Subcutaneous adipose tissue (tissue), 4 donors: ENCODE data around the gene FOXP1. TPM values are rescaled to one million over a fixed set of nuclear protein-coding genes. Genes with fewer than 3 reads are reported as not detected.

ENCODE experiments used
- CTCF ChIP-seq: fragments of 450-650 bp; IDR thresholded peaks from one replicate; pipeline ENCODE4 v1.5.1; 2016; ENCODE audit warnings: low read depth, mild to moderate bottlenecking, control low read depth, antibody characterized with exemption, moderate library complexity
- small RNA-seq: library from RNA; depleted of rRNA; stranded (forward); fragments of <200 nt; gene quantifications from one replicate; pipeline ENCODE3, GENCODE V24; 2016
- total RNA-seq, 4 donors: library from RNA; depleted of rRNA; stranded (reverse); fragments of >200 nt; gene quantifications; one replicate each; pipeline ENCODE4 v1.1.0, GENCODE V29; 2016

Gene FOXP1
- total RNA-seq, 4 donors from 2014 or later: 70.5 to 96.7 (median 88.0) TPM

GRCh38 chr3:70919091-70919490 lies 664.4 kb downstream of the FOXP1 start:
- TF ChIP-seq CTCF: no peak

DNA sequence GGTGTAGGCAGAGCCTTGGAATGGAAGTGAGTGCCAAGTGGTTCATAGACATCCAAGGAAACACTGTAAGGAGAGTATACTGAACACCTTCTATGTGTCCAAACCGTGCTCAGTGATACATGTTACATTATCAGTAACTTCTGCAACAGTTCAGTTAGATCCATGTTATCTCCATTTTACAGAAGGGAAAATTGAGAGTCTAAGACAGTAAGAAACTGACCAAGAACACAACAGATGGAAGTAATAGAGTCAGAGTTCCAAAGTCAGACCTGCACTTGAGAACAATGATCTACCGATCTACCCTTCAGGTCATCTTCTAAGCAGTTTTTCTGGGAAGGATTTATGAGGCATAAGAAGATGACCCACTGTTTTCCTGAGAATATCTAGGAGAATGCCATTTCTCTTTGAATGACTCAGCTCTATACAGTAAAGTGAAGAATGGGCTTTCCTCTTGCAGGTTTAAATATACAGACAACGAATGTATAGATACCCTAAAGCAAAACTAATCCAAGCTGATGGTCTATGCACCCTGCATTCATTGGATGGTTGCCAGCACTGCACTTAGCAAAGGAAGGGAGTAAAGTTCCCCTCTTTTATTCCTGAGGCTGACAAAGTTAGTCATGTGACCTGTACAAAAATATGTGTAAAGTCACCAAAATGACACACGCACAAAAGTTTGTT lies 667.0 kb downstream of the FOXP1 start:
- no peak for TF ChIP-seq CTCF

- no peak for TF ChIP-seq CTCF
Observed at GRCh38 chr3:70914862-70915261, 668.7 kb downstream of the FOXP1 start.

GRCh38 chr3:70911719-70912118 lies 671.8 kb downstream of the FOXP1 start:
- no peak for TF ChIP-seq CTCF

DNA sequence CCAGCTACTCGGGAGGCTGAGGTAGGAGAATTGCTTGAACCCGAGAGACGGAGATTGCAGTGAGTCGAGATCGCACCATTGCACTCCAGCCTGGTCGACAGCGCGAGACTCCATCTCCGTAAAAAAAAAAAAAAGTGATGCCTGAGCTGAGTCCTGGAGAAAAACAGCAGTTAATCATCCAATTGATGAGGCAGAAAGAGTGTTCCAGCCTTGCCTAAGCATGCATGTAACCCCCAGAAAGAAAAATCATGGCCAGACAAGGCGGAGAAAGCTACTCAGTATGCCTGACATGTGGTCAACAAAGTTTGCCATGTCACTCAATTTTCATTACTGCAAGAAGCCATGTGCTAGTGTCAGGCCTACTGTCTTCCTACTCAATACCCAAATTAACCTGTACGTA lies 678.0 kb downstream of the FOXP1 start:
- no peak for TF ChIP-seq CTCF

Small RNA genes lying within 50 kb of the gene (small RNA-seq; reads per million reads assigned to genes)
- not detected for gene MIR1284

Other genes starting within 250 kb of the FOXP1 start
- gene EIF4E3, start 141.7 kb upstream of the FOXP1 start, total RNA-seq: 10 to 100 TPM; 20.1 to 54.5 (median 27.5) TPM
- under 1 TPM in 2 of 4 donors, not detected in 2; 0.38 to 0.49 TPM for gene GPR27, start 170.1 kb upstream of the FOXP1 start, total RNA-seq
- gene PROK2, start 201.4 kb upstream of the FOXP1 start, total RNA-seq: 1 to 10 TPM in 1 of 4 donors, under 1 TPM in 1, not detected in 2; 0.34 to 1.5 TPM